ENCODE data around the gene HTR3B. TPM values are rescaled to one million over a fixed set of nuclear protein-coding genes. Genes with fewer than 3 reads are reported as not detected.

Gene HTR3B
- total RNA-seq, 1 experiment from 2014 or later, result not detected

DNA sequence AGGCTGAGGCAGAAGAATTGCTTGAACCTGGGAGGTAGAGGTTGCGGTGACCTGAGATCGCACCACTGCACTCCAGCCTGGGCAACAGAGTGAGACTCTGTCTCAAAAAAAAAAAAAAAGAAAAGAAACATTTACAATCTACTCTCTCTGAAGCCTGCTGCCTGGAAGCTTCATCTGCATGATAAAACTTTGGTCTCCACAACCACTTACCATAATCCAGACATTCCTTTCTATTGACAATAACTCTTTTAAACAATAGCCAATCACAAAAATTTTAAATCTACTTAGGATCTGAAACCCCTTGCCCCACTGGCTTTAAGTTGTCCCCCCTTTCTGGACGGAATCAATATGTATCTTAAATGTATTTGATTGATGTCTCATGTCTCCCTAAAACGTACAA is 45.3 kb downstream of the HTR3B start:
- H3K23ac ChIP-seq (ENCODE audit: insufficient read length, low read depth, low read length), result no peak overlapping the region
- no peaks in the 10 kb centered on the region for H3K36me3 Mint-ChIP-seq (ENCODE audit: insufficient read depth in 1 of 3, low read depth in 3 of 3)

More for the DNA sequence above, 45.3 kb downstream of the HTR3B start:
- no peak for DNase-seq
- no peaks in the 10 kb centered on the region; a peak in 1 of 5 replicates for H3K9me3 Mint-ChIP-seq
- H2BK15ac ChIP-seq (ENCODE audit: low read depth, low read length), result no peak overlapping the region
- H3K23me2 ChIP-seq (ENCODE audit: insufficient read length, low read depth, low read length, poor library complexity, severe bottlenecking), result no peaks in the 10 kb centered on the region
- H2BK12ac ChIP-seq (ENCODE audit: insufficient read length, low read depth, low read length), result no peak overlapping the region
- no peak overlapping the region for H4K5ac ChIP-seq (ENCODE audit: insufficient read length, low read depth, low read length)
- no peak overlapping the region for H3K4ac ChIP-seq (ENCODE audit: low read depth, low read length)
- H2BK120ac ChIP-seq (ENCODE audit: low read depth, low read length, poor library complexity, severe bottlenecking), result no peak overlapping the region
- H3K4me2 ChIP-seq (ENCODE audit: insufficient read depth, insufficient read length, low read length), result no peak overlapping the region
- H3K4me1 Mint-ChIP-seq, result peaks cover 50 to 52% of the 10 kb centered on the region in 2 experiments
- no peak overlapping the region for H2BK5ac ChIP-seq (ENCODE audit: insufficient read length, low read length)
- H4K91ac ChIP-seq (ENCODE audit: insufficient read length, low read depth, low read length), result no peak overlapping the region
- H3K27ac ChIP-seq (ENCODE audit: insufficient read length, low read depth, low read length), result no peak overlapping the region
- no peak overlapping the region for H3K4me3 Mint-ChIP-seq
- no peak overlapping the region for H2BK20ac ChIP-seq (ENCODE audit: low read depth, low read length, poor library complexity, severe bottlenecking)
- no CpG with 5 or more reads among the region's 4 CpGs for WGBS (ENCODE audit: extremely low coverage, insufficient read length, low lambda C conversion rate)
- peaks cover 5% of the 10 kb centered on the region for H3K27me3 Mint-ChIP-seq (ENCODE audit: low read depth)
- H2AK5ac ChIP-seq (ENCODE audit: insufficient read length, low read length), result no peak overlapping the region
- H3K14ac ChIP-seq (ENCODE audit: insufficient read depth, low read length), result no peak overlapping the region
- H3K18ac ChIP-seq (ENCODE audit: insufficient read length, low read depth, low read length), result no peak overlapping the region
- H3K4me1 ChIP-seq (ENCODE audit: insufficient read depth, low read length), result peaks cover 12% of the 10 kb centered on the region; the same call in 1 of the 2 replicates
- H3T11ph ChIP-seq (ENCODE audit: low read length), result no peak overlapping the region
- no peaks in the 10 kb centered on the region for H3K79me1 ChIP-seq (ENCODE audit: insufficient read depth, low read depth, low read length, poor library complexity, severe bottlenecking)
- H3K27me3 ChIP-seq (ENCODE audit: insufficient read depth, low read length), result no peaks in the 10 kb centered on the region
- H3K79me2 ChIP-seq (ENCODE audit: insufficient read depth, low read length), result no peaks in the 10 kb centered on the region
- no peak overlapping the region for H3K56ac ChIP-seq (ENCODE audit: insufficient read length, low read depth, low read length)
- TF ChIP-seq, protein P1, sequence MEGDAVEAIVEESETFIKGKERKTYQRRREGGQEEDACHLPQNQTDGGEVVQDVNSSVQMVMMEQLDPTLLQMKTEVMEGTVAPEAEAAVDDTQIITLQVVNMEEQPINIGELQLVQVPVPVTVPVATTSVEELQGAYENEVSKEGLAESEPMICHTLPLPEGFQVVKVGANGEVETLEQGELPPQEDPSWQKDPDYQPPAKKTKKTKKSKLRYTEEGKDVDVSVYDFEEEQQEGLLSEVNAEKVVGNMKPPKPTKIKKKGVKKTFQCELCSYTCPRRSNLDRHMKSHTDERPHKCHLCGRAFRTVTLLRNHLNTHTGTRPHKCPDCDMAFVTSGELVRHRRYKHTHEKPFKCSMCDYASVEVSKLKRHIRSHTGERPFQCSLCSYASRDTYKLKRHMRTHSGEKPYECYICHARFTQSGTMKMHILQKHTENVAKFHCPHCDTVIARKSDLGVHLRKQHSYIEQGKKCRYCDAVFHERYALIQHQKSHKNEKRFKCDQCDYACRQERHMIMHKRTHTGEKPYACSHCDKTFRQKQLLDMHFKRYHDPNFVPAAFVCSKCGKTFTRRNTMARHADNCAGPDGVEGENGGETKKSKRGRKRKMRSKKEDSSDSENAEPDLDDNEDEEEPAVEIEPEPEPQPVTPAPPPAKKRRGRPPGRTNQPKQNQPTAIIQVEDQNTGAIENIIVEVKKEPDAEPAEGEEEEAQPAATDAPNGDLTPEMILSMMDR (conservative IDR thresholded peaks at IDR 0.05), result no peak
- peak overlapping the region in 2 of 3 experiments; percentile 15 to 41; a peak in 2 of 7 replicates for H3K27ac Mint-ChIP-seq
- no peaks in the 10 kb centered on the region for H3K9me3 ChIP-seq (ENCODE audit: control insufficient read depth, low read depth, low read length)
- H4K8ac ChIP-seq (replicated peaks; ENCODE audit: insufficient read length, low read depth, low read length), result no peak overlapping the region
- H2AFZ ChIP-seq (ENCODE audit: low read length), result no peak overlapping the region
- H4K20me1 ChIP-seq (ENCODE audit: control insufficient read depth, insufficient read depth, insufficient read length), result no peaks in the 10 kb centered on the region
- H3K9ac ChIP-seq (ENCODE audit: extremely low read depth, insufficient read length, low read length), result no peak overlapping the region
